PC-3 (cell line): ENCODE results near the gene PPP1R3E.

ENCODE experiments used
- CTCF ChIP-seq: fragments of 300-600 bp; sonication (generic); conservative IDR thresholded peaks from 2 replicates; pipeline ENCODE4 v1.5.1; 2017; ENCODE audit warnings: antibody characterized with exemption, low read depth, mild to moderate bottlenecking, low read length
- EZH2phosphoT487 ChIP-seq: fragments of 300-600 bp; sonication (generic); IDR thresholded peaks from 2 replicates; pipeline ENCODE4 v1.6.1; 2018; ENCODE audit warnings: mild to moderate bottlenecking, antibody characterized with exemption, low read length, borderline replicate concordance

GRCh38 chr14:23327947-23328744, 25.5 kb upstream of the PPP1R3E start:
- TF ChIP-seq CTCF (peak; percentile 92), EZH2phosphoT487 (no peak)
